HepG2 (cell line): ENCODE results near the gene PSMB11. TPM values are rescaled to one million over a fixed set of nuclear protein-coding genes. Genes with fewer than 3 reads are reported as not detected.

Experiments used
- AGO1 ChIP-seq: fragments of 200-400 bp; formaldehyde crosslinking; IDR thresholded peaks from 2 replicates; pipeline ENCODE4 v1.6.1; 2017; ENCODE audit warnings: mild to moderate bottlenecking, low read depth, low read length, moderate library complexity; ENCODE audit not compliant: poor library complexity, severe bottlenecking
- CREB3 ChIP-seq: sonication (generic); formaldehyde crosslinking; IDR thresholded peaks from 2 replicates; pipeline ENCODE4 v1.5.0; 2020; ENCODE audit warnings: missing genetic modification reagents
- FOXA1 ChIP-seq, 2 experiments: fragments of 450-650 bp in 1 of 2; sonication (generic) in 1 of 2; formaldehyde crosslinking in 1 of 2; IDR thresholded peaks; 2 replicates each; pipeline versions ENCODE4 v1.4.0 to v1.6.1; 2016 to 2020; ENCODE audit warnings: missing genetic modification reagents in 1 of 2
- ISX ChIP-seq: sonication (generic); formaldehyde crosslinking; conservative IDR thresholded peaks from 2 replicates; pipeline ENCODE4 v1.5.0; 2020; ENCODE audit warnings: missing genetic modification reagents
- MAFF ChIP-seq: IDR thresholded peaks from 2 replicates; pipeline ENCODE4 v1.6.1; 2011; ENCODE audit warnings: low read depth, low read length, improper control_type of control experiment
- NFRKB ChIP-seq: fragments of 450-650 bp; IDR thresholded peaks from 2 replicates; pipeline ENCODE4 v1.6.1; 2017
- PRDM15 ChIP-seq: sonication (generic); formaldehyde crosslinking; IDR thresholded peaks from 2 replicates; pipeline ENCODE4 v1.4.0; 2020; ENCODE audit warnings: missing genetic modification reagents
- SPEN ChIP-seq: sonication (generic); formaldehyde crosslinking; IDR thresholded peaks from 2 replicates; pipeline ENCODE4 v1.5.1; 2020; ENCODE audit warnings: low read depth, mild to moderate bottlenecking, missing genetic modification reagents
- SRF ChIP-seq: IDR thresholded peaks from 2 replicates; pipeline ENCODE4 v1.6.1; 2011; ENCODE audit warnings: mild to moderate bottlenecking, low read depth, low read length, moderate library complexity
- USF2 ChIP-seq, 2 experiments: sonication (generic) in 1 of 2; formaldehyde crosslinking in 1 of 2; IDR thresholded peaks; 2 replicates each; pipeline versions ENCODE4 v1.5.1 to v1.6.1; 2011 to 2020; ENCODE audit warnings: borderline replicate concordance in 1 of 2, low read depth in 1 of 2, low read length in 1 of 2, mild to moderate bottlenecking in 1 of 2, missing genetic modification reagents in 1 of 2, moderate library complexity in 1 of 2
- ZNF234 ChIP-seq: sonication (generic); formaldehyde crosslinking; conservative IDR thresholded peaks from 2 replicates; pipeline ENCODE4 v1.5.1; 2020; ENCODE audit warnings: mild to moderate bottlenecking, missing genetic modification reagents
- ZNF333 ChIP-seq: sonication (generic); formaldehyde crosslinking; IDR thresholded peaks from 2 replicates; pipeline ENCODE4 v1.4.0; 2020; ENCODE audit warnings: mild to moderate bottlenecking, missing genetic modification reagents, borderline replicate concordance
- ZNF652 ChIP-seq: IDR thresholded peaks from 2 replicates; pipeline ENCODE4 v1.6.1; 2016; ENCODE audit warnings: low read depth, borderline replicate concordance
- polyA plus RNA-seq, 8 experiments: library from polyadenylated mRNA; depleted of rRNA in 3 of 8; stranded (reverse) in 7 of 8; unstranded in 1 of 8; fragments of >200 nt; fragmentation: Illumina TruSeq in 4 of 8; extraction: Trizol in 4 of 8; gene quantifications; 2 replicates each; pipeline versions ENCODE4 v1.2.1 to v1.2.3, GENCODE V29; 2011 to 2016; ENCODE audit warnings: low read depth in 4 of 8, missing spikeins in 1 of 8, mixed read lengths in 1 of 8; ENCODE audit not compliant: insufficient read depth in 1 of 8
- total RNA-seq, 5 experiments: library from RNA; depleted of rRNA; stranded (reverse); fragments of >200 nt; fragmentation: Illumina TruSeq; extraction: Trizol; gene quantifications; 2 replicates each; pipeline ENCODE4 v1.2.3, GENCODE V29; 2016; ENCODE audit warnings: low read depth in 1 of 5
- TF ChIP-seq, protein P1 (sequence below): sonication (generic); formaldehyde crosslinking; IDR thresholded peaks from 2 replicates; pipeline ENCODE4 v1.4.0; 2020; ENCODE audit warnings: mild to moderate bottlenecking, low read depth, missing genetic modification reagents
- TF ChIP-seq, protein P2 (sequence below): sonication (generic); formaldehyde crosslinking; IDR thresholded peaks from 2 replicates; pipeline ENCODE4 v1.5.0; 2020; ENCODE audit warnings: mild to moderate bottlenecking, missing genetic modification reagents

Gene PSMB11
- total and polyA plus RNA-seq, 2 of the 13 experiments (the other 11 are each of a cell fraction or from before 2014, with no cell fraction given): not detected

- TF ChIP-seq USF2 (IDR thresholded peaks at IDR 0.05; ENCODE audit: low read depth, low read length): peak; percentile 54
- peak; percentile 65; the same call in 1 of the 2 replicates for TF ChIP-seq USF2 (CRISPR knock-in tag; IDR thresholded peaks at IDR 0.05; ENCODE audit: borderline replicate concordance)
- no peak for TF ChIP-seq CREB3 (CRISPR knock-in tag)
- no peak for TF ChIP-seq ISX (CRISPR knock-in tag)
- TF ChIP-seq PRDM15 (CRISPR knock-in tag): no peak
- TF ChIP-seq, protein P1, sequence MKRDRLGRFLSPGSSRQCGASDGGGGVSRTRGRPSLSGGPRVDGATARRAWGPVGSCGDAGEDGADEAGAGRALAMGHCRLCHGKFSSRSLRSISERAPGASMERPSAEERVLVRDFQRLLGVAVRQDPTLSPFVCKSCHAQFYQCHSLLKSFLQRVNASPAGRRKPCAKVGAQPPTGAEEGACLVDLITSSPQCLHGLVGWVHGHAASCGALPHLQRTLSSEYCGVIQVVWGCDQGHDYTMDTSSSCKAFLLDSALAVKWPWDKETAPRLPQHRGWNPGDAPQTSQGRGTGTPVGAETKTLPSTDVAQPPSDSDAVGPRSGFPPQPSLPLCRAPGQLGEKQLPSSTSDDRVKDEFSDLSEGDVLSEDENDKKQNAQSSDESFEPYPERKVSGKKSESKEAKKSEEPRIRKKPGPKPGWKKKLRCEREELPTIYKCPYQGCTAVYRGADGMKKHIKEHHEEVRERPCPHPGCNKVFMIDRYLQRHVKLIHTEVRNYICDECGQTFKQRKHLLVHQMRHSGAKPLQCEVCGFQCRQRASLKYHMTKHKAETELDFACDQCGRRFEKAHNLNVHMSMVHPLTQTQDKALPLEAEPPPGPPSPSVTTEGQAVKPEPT: 0 out of 2 replicates have a peak, but pooled peaks have one; percentile 31
- TF ChIP-seq SRF: 0 out of 2 replicates have a peak, but pooled peaks have one; percentile 17
- TF ChIP-seq ZNF234 (CRISPR knock-in tag): no peak; the same call in 1 of the 2 replicates
- TF ChIP-seq ZNF333 (CRISPR knock-in tag): peak; percentile 78; the same call in 1 of the 2 replicates
- TF ChIP-seq ZNF652: no peak
- no peak for TF ChIP-seq NFRKB
- TF ChIP-seq MAFF: no peak
- TF ChIP-seq SPEN (CRISPR knock-in tag): peak; percentile 54; the same call in 1 of the 2 replicates
- TF ChIP-seq, protein P2, sequence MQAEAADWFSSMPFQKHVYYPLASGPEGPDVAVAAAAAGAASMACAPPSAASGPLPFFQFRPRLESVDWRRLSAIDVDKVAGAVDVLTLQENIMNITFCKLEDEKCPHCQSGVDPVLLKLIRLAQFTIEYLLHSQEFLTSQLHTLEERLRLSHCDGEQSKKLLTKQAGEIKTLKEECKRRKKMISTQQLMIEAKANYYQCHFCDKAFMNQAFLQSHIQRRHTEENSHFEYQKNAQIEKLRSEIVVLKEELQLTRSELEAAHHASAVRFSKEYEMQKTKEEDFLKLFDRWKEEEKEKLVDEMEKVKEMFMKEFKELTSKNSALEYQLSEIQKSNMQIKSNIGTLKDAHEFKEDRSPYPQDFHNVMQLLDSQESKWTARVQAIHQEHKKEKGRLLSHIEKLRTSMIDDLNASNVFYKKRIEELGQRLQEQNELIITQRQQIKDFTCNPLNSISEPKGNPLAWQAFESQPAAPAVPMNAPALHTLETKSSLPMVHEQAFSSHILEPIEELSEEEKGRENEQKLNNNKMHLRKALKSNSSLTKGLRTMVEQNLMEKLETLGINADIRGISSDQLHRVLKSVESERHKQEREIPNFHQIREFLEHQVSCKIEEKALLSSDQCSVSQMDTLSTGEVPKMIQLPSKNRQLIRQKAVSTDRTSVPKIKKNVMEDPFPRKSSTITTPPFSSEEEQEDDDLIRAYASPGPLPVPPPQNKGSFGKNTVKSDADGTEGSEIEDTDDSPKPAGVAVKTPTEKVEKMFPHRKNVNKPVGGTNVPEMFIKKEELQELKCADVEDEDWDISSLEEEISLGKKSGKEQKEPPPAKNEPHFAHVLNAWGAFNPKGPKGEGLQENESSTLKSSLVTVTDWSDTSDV (CRISPR knock-in tag): no peak
- TF ChIP-seq AGO1: peak; percentile 56
- TF ChIP-seq FOXA1 (IDR thresholded peaks at IDR 0.05): no peak
- TF ChIP-seq FOXA1 (CRISPR knock-in tag; IDR thresholded peaks at IDR 0.05): 0 out of 2 replicates have a peak, but pooled peaks have one; percentile 13
Measured at GRCh38 chr14:23009939-23010726, 31.9 kb upstream of the PSMB11 start, which contains the start of gene C14orf93 (continued).
